Chondrocyte (in vitro differentiated cells): Measurements from ENCODE around the gene SCN9A. TPM values are rescaled to one million over a fixed set of nuclear protein-coding genes. Genes with fewer than 3 reads are reported as not detected.

Experiments used
- DNase-seq: peaks from one replicate; pipeline ENCODE4 v3.0.0; 2021; ENCODE audit warnings: mixed read lengths, low spot score
- H3K27ac Mint-ChIP-seq: one replicate; pipeline ENCODE4 v1.8.0; 2021; ENCODE audit warnings: mild to moderate bottlenecking, moderate library complexity, mixed read lengths; ENCODE audit not compliant: unreplicated experiment
- H3K27me3 Mint-ChIP-seq: 2 replicates; pipeline ENCODE4 v1.8.0; 2021; ENCODE audit warnings: low read depth, mixed read lengths
- H3K36me3 Mint-ChIP-seq: 2 replicates; pipeline ENCODE4 v1.8.0; 2021; ENCODE audit warnings: low read depth, mixed read lengths
- H3K4me1 Mint-ChIP-seq: 2 replicates; pipeline ENCODE4 v1.8.0; 2021; ENCODE audit warnings: low read depth, mild to moderate bottlenecking, mixed read lengths
- H3K4me3 Mint-ChIP-seq: one replicate; pipeline ENCODE4 v1.8.0; 2021; ENCODE audit warnings: mild to moderate bottlenecking, moderate library complexity, mixed read lengths; ENCODE audit not compliant: unreplicated experiment
- H3K9me3 Mint-ChIP-seq: 2 replicates; pipeline ENCODE4 v1.8.0; 2021; ENCODE audit warnings: low read depth, mixed read lengths
- total RNA-seq: library from RNA; stranded (reverse); gene quantifications from 3 replicates; pipeline ENCODE4 v1.2.1, GENCODE V29; 2021
- TF ChIP-seq, protein P1 (sequence below): fragments of 200-600 bp; sonication (generic); IDR thresholded peaks from 2 replicates; pipeline ENCODE4 v1.5.0; 2021; ENCODE audit warnings: antibody characterized with exemption, mild to moderate bottlenecking, moderate library complexity

SCN9A gene
- total RNA-seq, 1 donor from 2014 or later, result 31.0 TPM

DNA sequence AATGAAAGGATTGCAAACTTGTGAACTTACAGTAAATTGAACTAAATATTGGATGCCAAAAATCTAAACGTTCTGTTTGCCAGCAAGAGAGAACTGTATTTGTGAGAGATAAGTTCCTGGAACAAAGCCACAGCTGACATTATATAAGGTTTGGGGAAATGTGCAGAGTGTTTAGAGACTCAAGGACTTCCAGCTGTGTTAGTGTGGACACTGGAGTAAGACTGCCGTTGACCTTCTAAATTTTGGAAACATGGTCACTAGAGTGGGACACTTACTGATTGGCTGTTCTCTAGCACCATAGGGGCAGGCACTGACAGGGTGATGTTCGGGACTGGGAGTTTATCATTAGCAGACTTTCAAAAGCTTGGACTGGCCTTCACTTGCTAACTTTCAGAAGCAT lies 40.5 kb downstream of the SCN9A start:
- no peak for DNase-seq
- no peaks in the 10 kb centered on the region for H3K27me3 Mint-ChIP-seq
- H3K9me3 Mint-ChIP-seq, result no peaks in the 10 kb centered on the region
- TF ChIP-seq, protein P1, sequence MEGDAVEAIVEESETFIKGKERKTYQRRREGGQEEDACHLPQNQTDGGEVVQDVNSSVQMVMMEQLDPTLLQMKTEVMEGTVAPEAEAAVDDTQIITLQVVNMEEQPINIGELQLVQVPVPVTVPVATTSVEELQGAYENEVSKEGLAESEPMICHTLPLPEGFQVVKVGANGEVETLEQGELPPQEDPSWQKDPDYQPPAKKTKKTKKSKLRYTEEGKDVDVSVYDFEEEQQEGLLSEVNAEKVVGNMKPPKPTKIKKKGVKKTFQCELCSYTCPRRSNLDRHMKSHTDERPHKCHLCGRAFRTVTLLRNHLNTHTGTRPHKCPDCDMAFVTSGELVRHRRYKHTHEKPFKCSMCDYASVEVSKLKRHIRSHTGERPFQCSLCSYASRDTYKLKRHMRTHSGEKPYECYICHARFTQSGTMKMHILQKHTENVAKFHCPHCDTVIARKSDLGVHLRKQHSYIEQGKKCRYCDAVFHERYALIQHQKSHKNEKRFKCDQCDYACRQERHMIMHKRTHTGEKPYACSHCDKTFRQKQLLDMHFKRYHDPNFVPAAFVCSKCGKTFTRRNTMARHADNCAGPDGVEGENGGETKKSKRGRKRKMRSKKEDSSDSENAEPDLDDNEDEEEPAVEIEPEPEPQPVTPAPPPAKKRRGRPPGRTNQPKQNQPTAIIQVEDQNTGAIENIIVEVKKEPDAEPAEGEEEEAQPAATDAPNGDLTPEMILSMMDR, result no peak
- peaks cover 8% of the 10 kb centered on the region for H3K4me1 Mint-ChIP-seq
- no peak overlapping the region for H3K27ac Mint-ChIP-seq
- no peak overlapping the region for H3K4me3 Mint-ChIP-seq
- H3K36me3 Mint-ChIP-seq, result no peaks in the 10 kb centered on the region

DNA sequence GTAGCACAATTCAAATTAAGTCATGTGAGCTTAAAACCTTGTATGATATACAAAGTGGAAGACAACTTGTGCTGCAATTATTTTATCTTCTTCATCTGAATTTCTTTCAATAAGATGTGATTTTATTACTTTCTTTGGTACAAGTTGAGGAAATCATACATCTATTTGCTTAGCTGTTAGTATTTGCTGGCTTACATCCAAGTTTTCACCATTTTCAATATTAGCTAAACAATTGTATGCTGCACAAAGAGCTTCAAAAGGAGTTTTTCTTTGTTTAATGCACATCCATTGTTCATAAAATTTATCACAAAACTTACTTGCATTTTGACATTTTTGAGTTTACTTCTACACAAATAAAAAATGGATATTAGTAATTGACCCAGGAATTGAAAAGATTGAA lies 40.9 kb downstream of the SCN9A start:
- no peak for DNase-seq
- TF ChIP-seq, protein P1, result no peak
- H3K36me3 Mint-ChIP-seq, result no peaks in the 10 kb centered on the region
- H3K4me3 Mint-ChIP-seq, result no peak overlapping the region
- no peaks in the 10 kb centered on the region for H3K27me3 Mint-ChIP-seq
- peaks cover 11% of the 10 kb centered on the region for H3K4me1 Mint-ChIP-seq
- H3K27ac Mint-ChIP-seq, result no peak overlapping the region
- H3K9me3 Mint-ChIP-seq, result no peaks in the 10 kb centered on the region

GRCh38 chr2:166333801-166334200 lies 41.9 kb downstream of the SCN9A start:
- TF ChIP-seq, protein P1, result no peak
- H3K9me3 Mint-ChIP-seq, result no peaks in the 10 kb centered on the region
- peaks cover 11% of the 10 kb centered on the region for H3K4me1 Mint-ChIP-seq
- no peak overlapping the region for H3K27ac Mint-ChIP-seq
- H3K36me3 Mint-ChIP-seq, result no peaks in the 10 kb centered on the region
- no peaks in the 10 kb centered on the region for H3K27me3 Mint-ChIP-seq
- no peak for DNase-seq
- no peak overlapping the region for H3K4me3 Mint-ChIP-seq

DNA sequence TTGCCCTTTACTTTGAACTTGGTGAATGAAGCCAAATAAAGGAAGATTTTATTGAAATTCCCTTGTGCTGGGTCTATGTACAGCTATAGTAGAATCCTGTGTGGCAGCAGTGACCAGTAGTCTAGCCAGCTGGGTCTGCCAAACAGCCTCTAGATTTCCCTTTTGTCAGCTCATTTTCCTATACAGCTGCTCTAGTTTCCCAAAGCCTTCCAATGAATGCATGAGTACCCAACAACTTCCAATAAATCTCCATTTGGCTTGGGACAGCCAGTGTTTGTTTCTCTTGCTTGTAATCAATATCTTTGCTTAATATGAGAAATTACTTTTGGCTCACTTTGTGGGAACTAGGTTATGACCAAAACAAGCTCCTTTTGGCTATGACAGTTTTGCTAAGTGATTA lies 43.6 kb downstream of the SCN9A start:
- Mint-ChIP-seq H3K4me1 (peaks cover 11% of the 10 kb centered on the region), H3K27me3 (no peaks in the 10 kb centered on the region), H3K4me3 (no peak overlapping the region), H3K27ac (no peak overlapping the region), H3K9me3 (no peaks in the 10 kb centered on the region), H3K36me3 (no peaks in the 10 kb centered on the region)
- no peak for DNase-seq
- TF ChIP-seq, protein P1, result no peak

- Mint-ChIP-seq H3K4me3 (no peak overlapping the region), H3K9me3 (no peaks in the 10 kb centered on the region), H3K4me1 (peaks cover 11% of the 10 kb centered on the region), H3K27me3 (no peaks in the 10 kb centered on the region), H3K36me3 (no peaks in the 10 kb centered on the region), H3K27ac (no peak overlapping the region)
- TF ChIP-seq, protein P1, result no peak
- DNase-seq, result no peak
These were observed 44.3 kb downstream of the SCN9A start for GRCh38 chr2:166331468-166331867.
